AG09309 (cell line): ENCODE data around the gene ASCL2.
"Not testable (repeated sequence)": the region's sequence is repeated elsewhere in the genome, so short reads cannot be mapped to it uniquely, and the experiment has no call there.

Source experiments
- DNase-seq: peaks from one replicate; pipeline ENCODE4 v3.0.0-alpha.2; 2010; ENCODE audit warnings: low read depth
- H3K4me3 ChIP-seq: 2 replicates; pipeline ENCODE4 v1.5.1; 2011; ENCODE audit warnings: mild to moderate bottlenecking, low read depth, low read length, moderate library complexity; ENCODE audit not compliant: control insufficient read depth
- CTCF ChIP-seq: IDR thresholded peaks from 2 replicates; pipeline ENCODE4 v1.5.1; 2011; ENCODE audit warnings: mild to moderate bottlenecking, low read depth, low read length, inconsistent platforms; ENCODE audit not compliant: insufficient read depth, control insufficient read depth; ENCODE audit errors: missing control alignments

Gene ASCL2

GRCh38 chr11:2289859-2290258 is 19.5 kb upstream of the ASCL2 start:
- no peak for TF ChIP-seq CTCF
- H3K4me3 ChIP-seq = no peak overlapping the region
- no peak for DNase-seq

DNA sequence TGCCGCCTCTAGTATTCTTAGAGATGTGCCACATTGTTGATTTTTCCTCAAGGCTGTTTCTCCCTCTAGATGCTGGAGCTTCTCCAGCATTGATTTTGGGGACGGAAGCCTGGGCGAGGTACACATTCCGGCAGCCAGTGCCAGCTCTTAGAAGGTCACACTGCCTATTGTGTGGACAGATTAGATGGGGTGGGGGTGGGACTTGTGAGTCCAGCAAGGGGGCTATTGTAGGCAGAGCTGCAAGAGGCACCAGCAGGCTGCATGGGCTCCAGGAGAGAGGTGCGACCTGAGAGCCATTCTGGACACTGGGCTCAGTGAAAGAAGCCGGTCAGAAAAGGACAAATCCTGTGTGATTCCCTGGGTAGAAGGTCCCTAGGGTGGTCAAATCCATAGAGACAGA is 19.0 kb upstream of the ASCL2 start:
- TF ChIP-seq CTCF = no peak
- DNase-seq = no peak
- no peak overlapping the region for H3K4me3 ChIP-seq

DNA sequence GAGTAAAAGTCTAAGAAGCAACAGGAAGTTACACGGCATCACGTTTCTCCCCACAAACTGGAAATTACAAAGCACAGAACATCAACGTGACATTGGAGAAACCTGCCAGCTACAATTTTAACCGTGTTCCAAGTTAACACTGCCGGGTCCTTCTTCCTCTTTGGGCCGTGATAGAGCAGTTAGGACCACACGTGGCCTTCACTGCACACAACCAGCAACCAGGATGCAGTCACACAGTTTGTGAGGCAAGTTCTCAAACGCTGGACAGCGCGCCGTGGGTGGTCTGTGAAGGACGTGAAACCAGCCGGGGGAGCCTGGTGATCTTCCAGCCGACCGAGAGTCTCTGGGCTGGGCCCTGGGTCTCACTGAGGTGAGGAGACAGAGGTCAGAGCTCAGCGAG is 16.7 kb upstream of the ASCL2 start:
- no peak for DNase-seq
- H3K4me3 ChIP-seq = no peak overlapping the region
- TF ChIP-seq CTCF = no peak

GRCh38 chr11:2286350-2286749 is 16.0 kb upstream of the ASCL2 start:
- not testable (repeated sequence) for DNase-seq, H3K4me3 ChIP-seq

DNA sequence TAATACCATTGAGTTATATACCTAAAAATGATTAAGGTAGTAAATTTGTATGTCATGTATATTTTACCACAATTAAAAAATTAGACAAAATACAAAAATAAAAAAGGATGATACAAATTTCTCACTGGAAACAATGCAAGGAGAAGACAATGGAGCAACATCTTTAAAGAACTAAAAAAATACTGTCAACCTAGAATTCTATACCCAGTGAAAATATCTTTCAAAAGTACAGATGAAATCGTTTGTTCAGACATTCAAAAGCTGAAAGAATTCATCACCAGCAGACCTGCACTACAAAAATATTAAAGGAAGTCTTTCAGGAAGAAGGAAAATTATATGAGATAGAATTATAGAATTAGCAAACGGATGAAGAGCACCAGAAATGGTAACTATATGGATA is 9.8 kb upstream of the ASCL2 start:
- no peak for TF ChIP-seq CTCF

GRCh38 chr11:2277933-2278523 is 7.6 kb upstream of the ASCL2 start:
- DNase-seq = no peak
- no peak for TF ChIP-seq CTCF
- H3K4me3 ChIP-seq = no peak overlapping the region

More for the DNA sequence above, 9.8 kb upstream of the ASCL2 start:
- no peak for DNase-seq
- no peak overlapping the region for H3K4me3 ChIP-seq

DNA sequence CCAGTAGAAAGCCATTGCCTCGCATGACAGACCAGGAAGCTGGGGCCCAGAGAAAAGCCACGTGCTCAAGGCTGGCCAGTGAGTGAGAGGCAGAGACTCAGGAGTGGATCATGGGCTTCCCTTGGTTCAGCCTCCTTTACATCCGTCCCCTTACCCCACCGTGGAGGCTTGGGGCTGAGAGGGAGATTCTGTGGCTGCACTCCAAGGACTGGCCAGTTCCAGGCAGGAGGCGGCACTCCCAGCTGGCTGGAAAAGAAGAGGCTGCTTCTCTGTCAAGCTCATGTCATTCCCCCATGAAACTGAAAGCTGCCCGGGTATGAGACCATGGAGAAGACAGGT is 6.6 kb upstream of the ASCL2 start:
- DNase-seq = no peak
- no peak for TF ChIP-seq CTCF
- no peak overlapping the region for H3K4me3 ChIP-seq
